ENCODE results near the gene SYT1.

The SYT1 gene

GRCh38 chr12:78966926-78967325 is 102.4 kb downstream of the SYT1 start:
- DNase-seq = no peak
- ATAC-seq (replicated peaks) = no peak
- H3K9me3 Mint-ChIP-seq = no peaks in the 10 kb centered on the region
- H3K36me3 Mint-ChIP-seq = no peaks in the 10 kb centered on the region
- no peak overlapping the region for H3K4me3 Mint-ChIP-seq
- no peak overlapping the region for H3K27ac Mint-ChIP-seq
- no peaks in the 10 kb centered on the region for H3K27me3 Mint-ChIP-seq
- H3K4me1 Mint-ChIP-seq = no peaks in the 10 kb centered on the region

GRCh38 chr12:78968226-78968625 is 103.7 kb downstream of the SYT1 start:
- Mint-ChIP-seq H3K36me3 (no peaks in the 10 kb centered on the region), H3K9me3 (no peaks in the 10 kb centered on the region), H3K27me3 (no peaks in the 10 kb centered on the region), H3K4me3 (no peak overlapping the region), H3K27ac (no peak overlapping the region), H3K4me1 (no peaks in the 10 kb centered on the region)
- DNase-seq (no peak), ATAC-seq (replicated peaks) (no peak)

GRCh38 chr12:78970041-78970440 is 105.5 kb downstream of the SYT1 start:
- Mint-ChIP-seq H3K36me3 (no peaks in the 10 kb centered on the region), H3K4me3 (no peak overlapping the region), H3K27me3 (no peaks in the 10 kb centered on the region), H3K4me1 (no peaks in the 10 kb centered on the region), H3K27ac (no peak overlapping the region), H3K9me3 (peaks cover 0 to 2% of the 10 kb centered on the region in 2 donors)
- ATAC-seq (replicated peaks) (no peak), DNase-seq (no peak)

- ATAC-seq (replicated peaks) (peak; percentile 66 to 68), DNase-seq (no peak)
- no peak overlapping the region for H3K27ac Mint-ChIP-seq
- H3K36me3 Mint-ChIP-seq = no peaks in the 10 kb centered on the region
- peaks cover 0 to 8% of the 10 kb centered on the region in 2 donors for H3K4me1 Mint-ChIP-seq
- peaks cover 0 to 2% of the 10 kb centered on the region in 2 donors for H3K9me3 Mint-ChIP-seq
- H3K27me3 Mint-ChIP-seq = no peaks in the 10 kb centered on the region
- H3K4me3 Mint-ChIP-seq = no peak overlapping the region
These were observed 112.8 kb downstream of the SYT1 start for GRCh38 chr12:78977304-78977867.

GRCh38 chr12:78994168-78994791 is 129.7 kb downstream of the SYT1 start:
- Mint-ChIP-seq H3K4me1 (no peaks in the 10 kb centered on the region), H3K27ac (no peak overlapping the region), H3K4me3 (no peak overlapping the region), H3K36me3 (no peaks in the 10 kb centered on the region), H3K9me3 (no peaks in the 10 kb centered on the region), H3K27me3 (no peaks in the 10 kb centered on the region)
- no peak for DNase-seq
- ATAC-seq (replicated peaks) = no peak

GRCh38 chr12:79000501-79000900 is 135.9 kb downstream of the SYT1 start:
- Mint-ChIP-seq H3K4me3 (no peak overlapping the region), H3K27ac (no peak overlapping the region), H3K9me3 (no peaks in the 10 kb centered on the region), H3K4me1 (no peaks in the 10 kb centered on the region), H3K36me3 (no peaks in the 10 kb centered on the region), H3K27me3 (no peaks in the 10 kb centered on the region)
- ATAC-seq (replicated peaks) = no peak
- DNase-seq = no peak

- ATAC-seq (replicated peaks) = no peak
- Mint-ChIP-seq H3K9me3 (no peaks in the 10 kb centered on the region), H3K4me3 (no peak overlapping the region), H3K27me3 (no peaks in the 10 kb centered on the region), H3K36me3 (no peaks in the 10 kb centered on the region), H3K4me1 (peaks cover 0 to 5% of the 10 kb centered on the region in 2 donors), H3K27ac (no peak overlapping the region)
- DNase-seq = no peak
These were observed 136.8 kb downstream of the SYT1 start for GRCh38 chr12:79001404-79001803.

- H3K4me1 Mint-ChIP-seq = peaks cover 0 to 9% of the 10 kb centered on the region in 2 donors
- peak; percentile 84 to 94 for ATAC-seq (replicated peaks)
- no peak overlapping the region for H3K27ac Mint-ChIP-seq
- H3K4me3 Mint-ChIP-seq = no peak overlapping the region
- no peak for DNase-seq
- H3K9me3 Mint-ChIP-seq = no peaks in the 10 kb centered on the region
- no peaks in the 10 kb centered on the region for H3K27me3 Mint-ChIP-seq
- no peaks in the 10 kb centered on the region for H3K36me3 Mint-ChIP-seq
These were observed 141.7 kb downstream of the SYT1 start for GRCh38 chr12:79006306-79006705.

- ATAC-seq (replicated peaks) (no peak), DNase-seq (no peak)
- Mint-ChIP-seq H3K27me3 (no peaks in the 10 kb centered on the region), H3K36me3 (no peaks in the 10 kb centered on the region), H3K4me1 (peaks cover 0 to 9% of the 10 kb centered on the region in 2 donors), H3K27ac (no peak overlapping the region), H3K4me3 (no peak overlapping the region), H3K9me3 (no peaks in the 10 kb centered on the region)
These were observed 144.0 kb downstream of the SYT1 start for GRCh38 chr12:79008591-79008990.

- Mint-ChIP-seq H3K27ac (no peak overlapping the region), H3K4me3 (no peak overlapping the region), H3K9me3 (peaks cover under 1 to 4% of the 10 kb centered on the region in 2 donors), H3K4me1 (no peaks in the 10 kb centered on the region), H3K36me3 (peaks cover 0 to 1% of the 10 kb centered on the region in 2 donors), H3K27me3 (no peaks in the 10 kb centered on the region)
- ATAC-seq (replicated peaks) (no peak), DNase-seq (no peak)
These were observed 148.1 kb downstream of the SYT1 start for GRCh38 chr12:79012636-79013035.

GRCh38 chr12:79016181-79016580 is 151.6 kb downstream of the SYT1 start:
- peaks cover 2 to 7% of the 10 kb centered on the region in 2 donors for H3K9me3 Mint-ChIP-seq
- H3K27me3 Mint-ChIP-seq = no peaks in the 10 kb centered on the region
- peaks cover 0 to 1% of the 10 kb centered on the region in 2 donors for H3K36me3 Mint-ChIP-seq
- H3K4me3 Mint-ChIP-seq = no peak overlapping the region
- ATAC-seq (replicated peaks) (no peak), DNase-seq (no peak)
- H3K4me1 Mint-ChIP-seq = no peaks in the 10 kb centered on the region
- H3K27ac Mint-ChIP-seq = no peak overlapping the region

- Mint-ChIP-seq H3K4me1 (no peaks in the 10 kb centered on the region), H3K36me3 (peaks cover 0 to 1% of the 10 kb centered on the region in 2 donors), H3K4me3 (no peak overlapping the region), H3K27me3 (no peaks in the 10 kb centered on the region), H3K27ac (no peak overlapping the region), H3K9me3 (peaks cover 2 to 7% of the 10 kb centered on the region in 2 donors)
- DNase-seq = no peak
- no peak for ATAC-seq (replicated peaks)
These were observed 155.1 kb downstream of the SYT1 start for GRCh38 chr12:79019672-79020071.

GRCh38 chr12:79020106-79020505 is 155.5 kb downstream of the SYT1 start:
- Mint-ChIP-seq H3K27me3 (no peaks in the 10 kb centered on the region), H3K9me3 (peaks cover 2 to 7% of the 10 kb centered on the region in 2 donors), H3K36me3 (peaks cover 0 to 1% of the 10 kb centered on the region in 2 donors), H3K4me3 (no peak overlapping the region), H3K27ac (no peak overlapping the region), H3K4me1 (no peaks in the 10 kb centered on the region)
- no peak for ATAC-seq (replicated peaks)
- no peak for DNase-seq

- Mint-ChIP-seq H3K27me3 (no peaks in the 10 kb centered on the region), H3K4me1 (no peaks in the 10 kb centered on the region), H3K4me3 (no peak overlapping the region), H3K27ac (no peak overlapping the region), H3K36me3 (peaks cover 0 to 1% of the 10 kb centered on the region in 2 donors), H3K9me3 (peaks cover 2 to 7% of the 10 kb centered on the region in 2 donors)
- DNase-seq (no peak), ATAC-seq (replicated peaks) (no peak)
These were observed 156.4 kb downstream of the SYT1 start for GRCh38 chr12:79021021-79021420.

- Mint-ChIP-seq H3K27me3 (no peaks in the 10 kb centered on the region), H3K27ac (no peak overlapping the region), H3K36me3 (no peaks in the 10 kb centered on the region), H3K4me3 (no peak overlapping the region), H3K9me3 (no peaks in the 10 kb centered on the region), H3K4me1 (no peaks in the 10 kb centered on the region)
- DNase-seq (no peak), ATAC-seq (replicated peaks) (no peak)
These were observed 158.7 kb downstream of the SYT1 start for GRCh38 chr12:79023261-79023660.

Measured in stimulated activated naive B cell treated with anti-CD40 and anti-IgM and Interleukin-4, amounts not matched to agents 10 μg/mL and 1 μg/mL and 100 μg/mL, for 72 hours (primary cell).